Mesenchymal stem cell (in vitro differentiated cells and primary cell): ENCODE results near the gene EGFLAM.
A peak's percentile ranks its signal among the peaks of the same experiment; 100 is the strongest.

Experiments used
- DNase-seq: peaks from one replicate; pipeline ENCODE4 v3.0.0-alpha.2; 2013
- H2AFZ ChIP-seq: one replicate; pipeline ENCODE4 v1.6.1; 2013; ENCODE audit warnings: low read depth, mild to moderate bottlenecking, control low read depth, inconsistent platforms, low read length, moderate library complexity
- H2AK5ac ChIP-seq: 2 replicates; pipeline ENCODE4 v1.6.1; 2013; ENCODE audit warnings: low read length, moderate library complexity, mild to moderate bottlenecking, inconsistent platforms; ENCODE audit not compliant: severe bottlenecking
- H2BK120ac ChIP-seq: one replicate; pipeline ENCODE4 v1.6.1; 2013; ENCODE audit warnings: low read depth, mild to moderate bottlenecking, inconsistent platforms, low read length, moderate library complexity
- H2BK12ac ChIP-seq, 2 experiments: one replicate each; pipeline ENCODE4 v1.6.1; 2013; ENCODE audit warnings: inconsistent platforms in 2 of 2, low read length in 2 of 2, mild to moderate bottlenecking in 2 of 2, moderate library complexity in 2 of 2, control low read depth in 1 of 2
- H2BK15ac ChIP-seq: one replicate; pipeline ENCODE4 v1.6.1; 2013; ENCODE audit warnings: mild to moderate bottlenecking, low read depth, inconsistent platforms; ENCODE audit not compliant: poor library complexity, severe bottlenecking
- H2BK5ac ChIP-seq: 2 replicates; pipeline ENCODE4 v1.6.1; 2013; ENCODE audit warnings: low read depth, mild to moderate bottlenecking, low read length, control low read depth, inconsistent platforms; ENCODE audit not compliant: poor library complexity, severe bottlenecking
- H3K14ac ChIP-seq, 2 experiments: one replicate each; pipeline ENCODE4 v1.6.1; 2013; ENCODE audit warnings: inconsistent platforms in 2 of 2, low read length in 2 of 2, control low read depth in 1 of 2, mild to moderate bottlenecking in 1 of 2, moderate library complexity in 1 of 2
- H3K18ac ChIP-seq, 2 experiments: one replicate each; pipeline ENCODE4 v1.6.1; 2013; ENCODE audit warnings: inconsistent platforms in 2 of 2, low read length in 2 of 2, control low read depth in 1 of 2, low read depth in 1 of 2, mild to moderate bottlenecking in 1 of 2
- H3K23ac ChIP-seq, 2 experiments: one replicate each; pipeline ENCODE4 v1.6.1; 2013; ENCODE audit warnings: inconsistent platforms in 2 of 2, low read length in 2 of 2, mild to moderate bottlenecking in 2 of 2, moderate library complexity in 2 of 2, control low read depth in 1 of 2
- H3K27ac ChIP-seq: 2 replicates; pipeline ENCODE4 v1.5.1; 2013; ENCODE audit warnings: mild to moderate bottlenecking, moderate library complexity, low read length, control low read depth, inconsistent platforms; ENCODE audit not compliant: poor library complexity, severe bottlenecking
- H3K27me3 ChIP-seq, 2 experiments: 2 replicates each; pipeline versions ENCODE4 v1.6.1 to v1.7.0; 2013; ENCODE audit warnings: low read length in 2 of 2, mild to moderate bottlenecking in 2 of 2, moderate library complexity in 2 of 2, control low read depth in 1 of 2, inconsistent platforms in 1 of 2; ENCODE audit not compliant: control insufficient read depth in 1 of 2, insufficient read depth in 1 of 2
- H3K36me3 ChIP-seq, 2 experiments: 2 replicates each; pipeline versions ENCODE4 v1.6.1 to v1.7.0; 2013; ENCODE audit warnings: low read length in 2 of 2, control low read depth in 1 of 2, inconsistent platforms in 1 of 2, low read depth in 1 of 2, mild to moderate bottlenecking in 1 of 2; ENCODE audit not compliant: insufficient read depth in 2 of 2, control insufficient read depth in 1 of 2
- H3K4ac ChIP-seq, 2 experiments: one replicate each; pipeline ENCODE4 v1.6.1; 2013; ENCODE audit warnings: inconsistent platforms in 2 of 2, low read length in 2 of 2, mild to moderate bottlenecking in 2 of 2, moderate library complexity in 2 of 2, control low read depth in 1 of 2, low read depth in 1 of 2
- H3K4me1 ChIP-seq: 2 replicates; pipeline ENCODE4 v1.6.1; 2013; ENCODE audit warnings: low read depth, low read length, control low read depth; ENCODE audit not compliant: control insufficient read depth, insufficient read depth
- H3K4me2 ChIP-seq: 2 replicates; pipeline ENCODE4 v1.6.1; 2013; ENCODE audit warnings: low read length, mild to moderate bottlenecking, inconsistent platforms; ENCODE audit not compliant: poor library complexity, severe bottlenecking
- H3K4me3 ChIP-seq, 2 experiments: 2 replicates each; pipeline versions ENCODE4 v1.5.1 to v1.7.0; 2013; ENCODE audit warnings: low read length in 2 of 2, mild to moderate bottlenecking in 2 of 2, control low read depth in 1 of 2, low read depth in 1 of 2; ENCODE audit not compliant: insufficient read depth in 1 of 2
- H3K79me1 ChIP-seq: replicated peaks from 2 replicates; pipeline ENCODE4 v1.6.1; 2013; ENCODE audit warnings: mild to moderate bottlenecking, control low read depth, low read length, inconsistent platforms; ENCODE audit not compliant: poor library complexity, severe bottlenecking
- H3K9ac ChIP-seq: 2 replicates; pipeline ENCODE4 v1.7.0; 2013; ENCODE audit warnings: mild to moderate bottlenecking, low read length, moderate library complexity
- H3K9me3 ChIP-seq: 2 replicates; pipeline ENCODE4 v1.7.0; 2013; ENCODE audit warnings: mild to moderate bottlenecking, low read length; ENCODE audit not compliant: control insufficient read depth
- H4K8ac ChIP-seq: one replicate; pipeline ENCODE4 v1.6.1; 2013; ENCODE audit warnings: inconsistent platforms, mild to moderate bottlenecking, low read length, moderate library complexity
- H4K91ac ChIP-seq: one replicate; pipeline ENCODE4 v1.6.1; 2013; ENCODE audit warnings: mild to moderate bottlenecking, low read length, inconsistent platforms
- whole genome bisulfite sequencing: methylation state at CpG from one replicate; pipeline ENCODE4 v1.1.7; 2013; ENCODE audit warnings: mixed read lengths; 5-methylcytosine and 5-hydroxymethylcytosine counted together

EGFLAM gene

GRCh38 chr5:38417658-38418017, 159.3 kb downstream of the EGFLAM start:
- Histone ChIP-seq H4K8ac (no peak overlapping the region), H3K4me1 (no peaks in the 10 kb centered on the region), H3K4me2 (no peak overlapping the region), H4K91ac (no peak overlapping the region), H3K79me1 (no peaks in the 10 kb centered on the region), H2BK5ac (no peak overlapping the region), H2BK12ac (no peak overlapping the region), H3K9ac (peak overlapping the region; percentile 1), H3K23ac (no peak overlapping the region), H3K4me3 (no peak overlapping the region), H3K18ac (no peak overlapping the region), H2AK5ac (no peak overlapping the region), H2BK15ac (no peak overlapping the region), H3K4ac (no peak overlapping the region), H3K9me3 (no peaks in the 10 kb centered on the region), H2BK120ac (no peak overlapping the region), H2AFZ (no peak overlapping the region), H3K36me3 (no peaks in the 10 kb centered on the region), H3K27me3 (peaks cover 0 to 19% of the 10 kb centered on the region in 2 experiments), H3K27ac (no peak overlapping the region), H3K14ac (no peak overlapping the region)
- 78% methylated on average over 4 of the region's 5 CpGs for WGBS
- DNase-seq, result no peak

- DNase-seq, result peak; percentile 28
- no peaks in the 10 kb centered on the region for H3K79me1 ChIP-seq
- H4K91ac ChIP-seq, result no peak overlapping the region
- no peak overlapping the region for H3K18ac ChIP-seq
- no peaks in the 10 kb centered on the region for H3K9me3 ChIP-seq
- H3K27me3 ChIP-seq, result peaks cover 0 to 19% of the 10 kb centered on the region in 2 experiments
- H3K9ac ChIP-seq, result peak overlapping the region; percentile 74
- no peak overlapping the region for H2AFZ ChIP-seq
- no peak overlapping the region for H4K8ac ChIP-seq
- no peak overlapping the region for H3K23ac ChIP-seq
- no peak overlapping the region for H3K4me3 ChIP-seq
- H3K4ac ChIP-seq, result no peak overlapping the region
- no peak overlapping the region for H2AK5ac ChIP-seq
- no peak overlapping the region for H2BK12ac ChIP-seq
- no peak overlapping the region for H3K27ac ChIP-seq
- H2BK15ac ChIP-seq, result no peak overlapping the region
- no CpG with 5 or more reads among the region's 2 CpGs for WGBS
- H3K36me3 ChIP-seq, result no peaks in the 10 kb centered on the region
- H3K14ac ChIP-seq, result no peak overlapping the region
- H2BK5ac ChIP-seq, result no peak overlapping the region
- H2BK120ac ChIP-seq, result no peak overlapping the region
- H3K4me2 ChIP-seq, result no peak overlapping the region
- H3K4me1 ChIP-seq, result peaks cover 3% of the 10 kb centered on the region
Measured at GRCh38 chr5:38420246-38420645, 161.9 kb downstream of the EGFLAM start.

- peaks cover 3% of the 10 kb centered on the region for H3K4me1 ChIP-seq
- H3K79me1 ChIP-seq, result no peaks in the 10 kb centered on the region
- WGBS, result 42% methylated on average over 6 of the region's 6 CpGs
- no peak overlapping the region for H2BK5ac ChIP-seq
- peak overlapping the region; percentile 74 for H3K9ac ChIP-seq
- H3K18ac ChIP-seq, result peak overlapping the region in 1 of 2 experiments; percentile 28
- no peak overlapping the region for H2AFZ ChIP-seq
- no peak overlapping the region for H3K4me2 ChIP-seq
- no peak overlapping the region for H2BK120ac ChIP-seq
- H3K27ac ChIP-seq, result no peak overlapping the region
- peak; percentile 75 for DNase-seq
- no peak overlapping the region for H2AK5ac ChIP-seq
- H3K27me3 ChIP-seq, result peaks cover 0 to 19% of the 10 kb centered on the region in 2 experiments
- no peak overlapping the region for H3K4me3 ChIP-seq
- no peak overlapping the region for H2BK15ac ChIP-seq
- H4K91ac ChIP-seq, result no peak overlapping the region
- no peaks in the 10 kb centered on the region for H3K36me3 ChIP-seq
- no peak overlapping the region for H3K23ac ChIP-seq
- peak overlapping the region in 1 of 2 experiments; percentile 23 for H2BK12ac ChIP-seq
- H3K4ac ChIP-seq, result no peak overlapping the region
- H4K8ac ChIP-seq, result no peak overlapping the region
- no peak overlapping the region for H3K14ac ChIP-seq
- H3K9me3 ChIP-seq, result no peaks in the 10 kb centered on the region
Measured at GRCh38 chr5:38420691-38421390, 162.5 kb downstream of the EGFLAM start.

- Histone ChIP-seq H3K27me3 (peaks cover 0 to 11% of the 10 kb centered on the region in 2 experiments), H3K27ac (no peak overlapping the region), H2AFZ (no peak overlapping the region), H3K9me3 (no peaks in the 10 kb centered on the region), H3K23ac (no peak overlapping the region), H2BK5ac (no peak overlapping the region), H3K4ac (no peak overlapping the region), H2BK15ac (no peak overlapping the region), H3K4me1 (peaks cover 8% of the 10 kb centered on the region), H3K4me2 (no peak overlapping the region), H2AK5ac (no peak overlapping the region), H4K91ac (no peak overlapping the region), H3K18ac (no peak overlapping the region), H3K9ac (no peak overlapping the region), H2BK12ac (peak overlapping the region in 1 of 2 experiments; percentile 21), H3K14ac (no peak overlapping the region), H3K79me1 (no peaks in the 10 kb centered on the region), H3K4me3 (no peak overlapping the region), H3K36me3 (no peaks in the 10 kb centered on the region), H4K8ac (no peak overlapping the region), H2BK120ac (no peak overlapping the region)
- no peak for DNase-seq
- WGBS, result 79% methylated on average over 1 of the region's 1 CpG
Measured at GRCh38 chr5:38422622-38423021, 164.3 kb downstream of the EGFLAM start.
